ENCODE measurements around the gene VWA5B2.

- TF ChIP-seq CTCF (IDR thresholded peaks at IDR 0.05; ENCODE audit: insufficient read depth, low read length, poor library complexity, severe bottlenecking) (no peak), EZH2phosphoT487 (conservative IDR thresholded peaks at IDR 0.05; ENCODE audit: low read length) (no peak)
Observed at GRCh38 chr3:184261854-184262763, 32.7 kb downstream of the VWA5B2 start.
